Stimulated activated CD4-positive, alpha-beta T cell treated with anti-CD3 and anti-CD28 coated beads, TNF-alpha, amount 100 ng/mL, for 24 hours (primary cell): ENCODE measurements around the gene TRIM63.

Experiments
- DNase-seq, 3 experiments: peaks; one replicate each; pipeline ENCODE4 v3.0.0-alpha.2; 2020; ENCODE audit warnings: low read depth in 3 of 3

The TRIM63 gene

GRCh38 chr1:26084844-26085243 is 17.4 kb upstream of the TRIM63 start:
- DNase-seq, result no peak

GRCh38 chr1:26084091-26084561 is 16.7 kb upstream of the TRIM63 start:
- DNase-seq, result no peak

- no peak for DNase-seq
Observed at GRCh38 chr1:26083208-26083607, 15.8 kb upstream of the TRIM63 start.

- DNase-seq, result no peak
Observed at GRCh38 chr1:26082020-26082350, 14.6 kb upstream of the TRIM63 start.

- no peak for DNase-seq
Observed at GRCh38 chr1:26081267-26082019, 14.0 kb upstream of the TRIM63 start.

- DNase-seq, result no peak
Observed at GRCh38 chr1:26079960-26080814, 12.8 kb upstream of the TRIM63 start.

GRCh38 chr1:26079178-26079563 is 11.7 kb upstream of the TRIM63 start:
- DNase-seq, result no peak

- no peak for DNase-seq
Observed at GRCh38 chr1:26078286-26079177, 11.1 kb upstream of the TRIM63 start.

- DNase-seq, result no peak
Observed at GRCh38 chr1:26077524-26077923, 10.1 kb upstream of the TRIM63 start.

- no peak for DNase-seq
Observed at GRCh38 chr1:26075421-26076144, 8.2 kb upstream of the TRIM63 start.

- no peak for DNase-seq
Observed at GRCh38 chr1:26072305-26072704, 4.9 kb upstream of the TRIM63 start.

- DNase-seq, result no peak
Observed at GRCh38 chr1:26070963-26071342, 3.5 kb upstream of the TRIM63 start.

GRCh38 chr1:26070296-26070962 is 3.0 kb upstream of the TRIM63 start:
- no peak for DNase-seq

- DNase-seq, result no peak
Observed at GRCh38 chr1:26069941-26070295, 2.5 kb upstream of the TRIM63 start.

GRCh38 chr1:26066857-26067256 is 573 bp downstream of the TRIM63 start:
- no peak for DNase-seq

GRCh38 chr1:26066160-26066559 is 1.3 kb downstream of the TRIM63 start:
- DNase-seq, result no peak

GRCh38 chr1:26064553-26064952 is 2.9 kb downstream of the TRIM63 start:
- no peak for DNase-seq

- no peak for DNase-seq
Observed at GRCh38 chr1:26060832-26061574, 6.4 kb downstream of the TRIM63 start.

GRCh38 chr1:26059906-26060305 is 7.5 kb downstream of the TRIM63 start:
- DNase-seq, result no peak

GRCh38 chr1:26058052-26058595 is 9.3 kb downstream of the TRIM63 start:
- DNase-seq, result no peak
